Stimulated activated CD4-positive, alpha-beta T cell treated with anti-CD3 and anti-CD28 coated beads, Interleukin-4, amount 100 ng/mL, for 48 hours (primary cell): ENCODE measurements around the gene LRRC49.

Experiments
- DNase-seq, 2 donors: peaks; one replicate each; pipeline ENCODE4 v3.0.0-alpha.2; 2020; ENCODE audit warnings: low read depth in 2 of 2

Gene LRRC49

DNA sequence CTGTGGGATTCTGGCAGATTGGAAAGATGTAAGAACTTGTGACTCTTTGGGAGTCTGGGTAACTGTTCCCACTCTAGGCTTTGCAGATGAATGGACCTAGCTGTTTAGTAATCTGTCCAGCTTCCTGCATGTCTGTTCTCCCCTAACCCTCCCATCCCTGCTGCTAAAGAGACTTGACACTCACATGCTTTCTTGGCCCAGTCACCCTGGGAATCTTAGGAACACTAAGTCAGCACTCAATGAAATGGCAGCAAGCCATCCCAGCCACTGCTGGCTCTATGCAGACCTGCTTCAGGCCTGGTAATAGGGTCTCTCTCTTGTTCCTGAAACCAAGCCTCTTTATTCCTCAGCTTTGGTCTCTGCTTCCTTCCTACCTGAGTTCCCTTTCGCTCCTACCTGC is 158.9 kb downstream of the LRRC49 start:
- no peak for DNase-seq

DNA sequence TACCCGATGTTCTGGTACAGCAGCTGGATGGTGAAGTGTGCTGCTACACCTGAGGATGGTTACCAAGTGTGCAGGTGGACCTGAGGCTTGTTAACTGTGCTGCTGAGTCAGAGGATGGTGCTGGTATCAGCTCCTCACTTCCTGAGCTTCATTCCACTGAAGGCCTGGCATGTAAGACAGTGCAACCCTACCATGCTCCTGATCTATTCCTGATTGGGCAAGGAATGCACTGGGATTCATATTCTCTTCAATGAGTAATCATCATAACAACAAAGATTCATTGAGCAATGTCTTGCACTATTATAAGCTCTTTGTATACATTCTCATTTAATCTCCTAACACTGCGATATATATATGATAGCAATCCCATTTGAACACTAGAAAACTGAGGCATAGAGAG is 159.7 kb downstream of the LRRC49 start:
- no peak for DNase-seq

DNA sequence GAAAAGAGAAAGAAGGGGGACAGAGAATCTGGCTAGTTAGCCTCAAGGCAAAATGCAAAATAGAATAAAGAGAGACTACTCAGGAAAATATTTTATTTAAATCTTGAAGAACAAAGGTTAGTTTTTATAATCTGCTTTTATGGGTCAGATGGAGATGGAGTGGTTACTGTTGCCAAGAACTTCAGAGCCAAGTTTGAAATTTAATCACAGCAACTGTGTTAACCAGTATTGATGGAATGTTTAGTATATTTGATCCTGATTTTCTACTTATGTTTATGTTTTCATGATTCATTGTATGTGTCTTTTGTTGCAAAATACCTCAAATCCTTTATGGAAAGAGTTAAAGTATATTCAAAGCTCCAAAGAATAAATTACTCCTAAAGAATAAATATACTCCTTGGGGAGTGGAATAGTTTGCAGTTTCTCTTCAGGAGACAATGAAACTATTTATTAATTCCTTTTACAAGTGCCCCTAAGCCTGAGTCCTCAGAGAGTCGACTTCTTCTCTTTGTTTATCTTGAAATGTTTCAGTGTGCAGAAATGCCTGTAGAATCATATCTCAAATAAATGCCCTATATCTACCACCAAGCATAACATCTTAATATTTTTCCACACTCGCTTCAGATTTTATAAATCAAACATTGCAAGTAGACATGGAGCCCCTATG is 161.8 kb downstream of the LRRC49 start:
- no peak for DNase-seq

DNA sequence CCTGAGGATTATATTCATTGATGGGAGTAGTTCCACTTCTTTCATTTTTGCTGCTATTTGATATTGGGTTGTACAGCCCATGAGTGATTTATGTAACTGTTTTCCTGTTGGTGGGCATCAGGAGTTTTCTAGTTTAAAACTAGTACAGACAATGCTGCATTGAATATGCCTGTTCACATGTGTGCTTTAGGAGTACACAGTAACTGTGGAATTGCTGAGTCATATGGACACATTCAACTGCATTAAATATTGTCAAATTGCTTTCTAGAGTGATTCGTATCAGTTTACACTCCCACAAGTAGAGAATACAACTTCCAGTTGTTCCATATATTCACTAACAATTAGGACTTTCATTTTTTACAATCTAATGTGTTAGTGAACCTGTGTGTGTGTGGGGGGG is 162.8 kb downstream of the LRRC49 start:
- no peak for DNase-seq

DNA sequence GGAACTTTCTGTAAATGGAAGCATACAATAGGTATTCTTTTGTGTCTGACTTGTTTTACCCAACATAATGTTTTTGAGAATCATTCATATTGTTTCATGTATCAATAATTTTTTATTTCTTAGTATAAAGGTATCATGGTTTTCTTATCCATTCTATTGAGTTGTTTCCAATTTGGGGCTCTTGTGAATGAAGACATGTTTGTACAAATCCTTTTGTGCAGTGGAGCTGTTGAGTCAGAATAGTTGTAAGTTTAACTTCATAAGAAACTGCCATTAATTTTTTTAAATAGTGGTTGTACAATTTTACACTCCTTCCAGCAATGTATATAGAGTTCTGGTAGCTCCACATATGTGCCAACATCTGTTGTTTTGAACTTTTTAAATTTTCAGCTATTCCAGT is 163.5 kb downstream of the LRRC49 start:
- DNase-seq = no peak

DNA sequence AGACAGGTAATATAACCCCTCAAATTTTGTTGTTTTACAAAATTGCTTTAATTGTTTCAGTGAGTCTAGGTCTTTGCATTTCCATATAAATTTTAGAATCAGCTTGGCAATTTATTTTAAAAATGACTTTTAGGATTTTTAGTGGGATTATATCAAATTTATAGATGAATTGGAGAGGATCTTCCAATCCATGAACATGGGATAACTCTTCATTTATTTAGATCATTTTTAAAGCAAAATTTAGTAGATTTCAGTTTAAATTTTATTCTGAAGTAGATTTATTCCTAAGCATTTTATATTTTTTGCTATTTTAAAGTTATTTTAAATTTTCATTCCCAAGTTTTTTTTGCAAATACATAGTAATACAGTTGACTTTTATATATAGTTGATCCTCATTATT is 164.5 kb downstream of the LRRC49 start:
- DNase-seq = no peak

DNA sequence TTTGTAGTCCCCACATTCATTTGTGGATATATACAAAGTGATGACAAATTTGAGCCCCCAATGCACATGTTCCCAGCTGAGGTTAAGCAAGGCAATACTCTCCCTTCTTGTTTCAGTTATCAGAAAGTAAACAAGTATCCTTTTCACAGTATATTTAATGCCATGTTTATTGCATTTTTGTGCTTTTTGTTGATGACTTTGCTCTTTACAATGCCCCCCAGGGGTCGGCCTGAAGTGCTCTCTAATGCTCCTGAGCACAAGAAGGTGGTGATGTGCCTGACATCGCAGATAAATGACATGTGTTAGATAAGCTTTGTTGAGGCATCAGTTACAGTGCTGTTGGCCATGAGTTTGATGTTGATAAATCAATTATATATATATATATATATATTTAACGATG is 165.0 kb downstream of the LRRC49 start:
- no peak for DNase-seq

DNA sequence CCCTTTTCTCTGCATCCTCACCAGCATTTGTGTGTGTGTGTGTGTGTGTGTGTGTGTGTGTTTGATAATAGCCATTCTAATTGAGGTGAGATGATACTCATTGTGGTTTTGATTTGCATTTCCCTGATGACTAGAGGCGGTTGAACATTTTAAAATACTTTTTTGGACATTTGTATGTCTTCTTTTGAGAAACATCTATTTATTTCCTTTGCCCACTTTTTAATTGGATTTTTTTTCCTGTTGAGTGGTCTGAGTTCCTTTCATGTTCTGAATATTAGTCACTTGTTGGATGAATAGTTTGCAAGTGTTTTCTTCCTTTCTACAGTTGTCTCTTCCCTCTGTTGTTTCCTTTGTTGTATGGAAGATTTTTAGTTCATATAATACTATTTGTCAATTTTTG is 168.4 kb downstream of the LRRC49 start:
- no peak for DNase-seq

DNA sequence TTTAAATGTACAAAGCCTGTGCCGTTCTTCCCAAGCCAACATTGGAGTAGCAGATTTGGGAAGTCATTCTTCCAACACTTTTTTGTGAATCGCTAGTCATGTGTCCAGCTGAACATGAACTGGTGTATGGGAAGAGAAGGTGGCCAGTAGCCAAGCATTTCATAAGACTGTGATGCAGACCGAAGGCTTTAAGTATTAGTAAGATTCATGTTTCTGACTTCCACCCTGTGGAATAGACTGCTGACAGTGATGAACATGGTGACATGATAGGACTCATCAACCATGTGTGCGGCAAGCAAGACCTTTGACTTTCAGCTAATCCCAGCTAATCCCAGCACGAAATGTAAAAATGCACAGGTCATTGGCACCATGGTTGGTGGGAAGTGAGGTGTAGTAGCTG is 174.4 kb downstream of the LRRC49 start:
- no peak for DNase-seq

DNA sequence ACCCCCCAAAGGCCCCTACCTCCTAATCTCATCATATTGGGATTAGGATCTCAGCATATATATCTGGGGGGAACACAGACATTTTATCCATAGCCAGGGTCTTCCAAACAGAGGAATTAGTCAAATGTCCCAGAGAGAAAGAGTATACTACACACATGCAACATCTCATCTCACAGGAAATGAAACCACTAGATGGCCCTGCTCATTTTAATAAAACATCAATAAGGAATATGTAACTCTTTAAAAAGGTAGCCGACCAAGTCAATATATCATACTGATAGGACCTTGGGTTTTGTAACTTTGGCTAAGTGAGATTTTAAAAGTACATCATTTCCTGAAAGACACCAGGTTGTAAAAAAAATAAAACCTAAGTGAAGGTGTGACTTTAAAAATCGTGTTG is 177.1 kb downstream of the LRRC49 start:
- no peak for DNase-seq

DNA sequence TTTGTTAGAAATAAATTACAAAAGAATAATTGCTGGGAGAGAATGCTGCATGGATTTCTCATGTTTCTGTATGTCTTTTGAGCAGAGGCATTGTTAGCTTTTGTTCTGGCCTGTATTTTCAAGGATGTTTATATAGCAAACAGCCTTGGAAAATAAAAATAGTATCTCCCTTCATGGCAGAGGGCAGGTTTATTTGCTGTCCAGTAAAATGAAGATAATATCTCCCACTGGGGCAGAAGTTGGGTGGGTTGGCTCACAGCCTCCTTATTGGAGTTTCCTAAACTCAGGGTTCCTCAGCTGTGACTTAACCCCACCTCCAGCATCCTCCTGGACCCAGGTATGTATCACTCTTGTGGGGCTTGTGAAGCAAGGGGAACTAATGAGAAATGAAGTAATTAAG is 178.9 kb downstream of the LRRC49 start:
- no peak for DNase-seq

DNA sequence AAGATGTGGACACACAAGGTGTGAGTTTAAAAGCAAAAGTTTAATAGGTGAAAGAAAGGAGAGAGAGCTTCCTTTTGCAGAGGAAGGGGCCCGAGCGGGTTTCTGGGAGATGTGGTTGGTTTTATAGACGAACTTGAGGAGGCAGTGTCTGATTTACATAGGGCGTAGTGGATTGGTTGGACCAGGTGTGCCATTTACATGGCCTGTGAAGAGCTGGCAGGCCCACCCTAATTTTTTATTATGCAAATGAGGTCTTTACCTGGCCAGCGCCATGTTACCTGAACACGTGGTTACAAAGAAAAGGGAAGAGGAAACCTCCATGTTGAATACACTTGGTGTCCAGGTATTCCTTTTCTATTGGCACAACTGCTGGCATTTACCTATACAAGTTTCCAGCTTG is 179.8 kb downstream of the LRRC49 start:
- DNase-seq = no peak

DNA sequence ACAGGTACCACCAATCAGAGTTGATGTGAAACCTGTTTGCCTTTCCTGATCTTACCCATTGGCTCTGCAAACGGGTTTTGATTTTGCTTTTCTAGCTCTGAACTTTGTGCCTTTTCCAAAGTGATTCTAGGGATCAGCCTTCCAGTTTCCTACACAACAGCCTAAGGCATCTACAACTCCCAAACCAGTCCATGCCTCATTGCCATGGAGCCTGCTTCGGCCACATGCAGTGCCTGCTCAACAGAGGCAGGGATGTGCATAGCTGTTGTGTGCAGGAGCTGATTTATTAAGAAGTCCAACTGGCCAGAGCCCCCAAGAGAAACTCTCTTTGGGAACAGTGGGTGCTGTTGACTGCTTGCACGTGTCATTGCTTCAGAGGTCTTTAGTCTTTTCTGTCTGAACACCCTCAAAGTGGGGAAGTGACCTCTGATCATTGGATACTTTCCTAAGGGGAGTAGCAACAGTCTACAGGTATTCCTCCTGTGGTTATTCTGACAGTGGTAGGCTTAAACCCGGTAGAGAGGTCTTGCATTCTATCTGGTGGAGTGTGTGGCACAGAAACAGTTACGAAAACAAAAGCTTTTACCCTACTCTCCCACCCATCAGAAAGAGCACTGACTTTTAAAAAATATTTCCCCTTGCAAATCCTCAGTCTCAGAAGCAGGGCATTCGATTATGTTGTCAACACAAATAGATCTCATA is 186.0 kb downstream of the LRRC49 start:
- no peak for DNase-seq

DNA sequence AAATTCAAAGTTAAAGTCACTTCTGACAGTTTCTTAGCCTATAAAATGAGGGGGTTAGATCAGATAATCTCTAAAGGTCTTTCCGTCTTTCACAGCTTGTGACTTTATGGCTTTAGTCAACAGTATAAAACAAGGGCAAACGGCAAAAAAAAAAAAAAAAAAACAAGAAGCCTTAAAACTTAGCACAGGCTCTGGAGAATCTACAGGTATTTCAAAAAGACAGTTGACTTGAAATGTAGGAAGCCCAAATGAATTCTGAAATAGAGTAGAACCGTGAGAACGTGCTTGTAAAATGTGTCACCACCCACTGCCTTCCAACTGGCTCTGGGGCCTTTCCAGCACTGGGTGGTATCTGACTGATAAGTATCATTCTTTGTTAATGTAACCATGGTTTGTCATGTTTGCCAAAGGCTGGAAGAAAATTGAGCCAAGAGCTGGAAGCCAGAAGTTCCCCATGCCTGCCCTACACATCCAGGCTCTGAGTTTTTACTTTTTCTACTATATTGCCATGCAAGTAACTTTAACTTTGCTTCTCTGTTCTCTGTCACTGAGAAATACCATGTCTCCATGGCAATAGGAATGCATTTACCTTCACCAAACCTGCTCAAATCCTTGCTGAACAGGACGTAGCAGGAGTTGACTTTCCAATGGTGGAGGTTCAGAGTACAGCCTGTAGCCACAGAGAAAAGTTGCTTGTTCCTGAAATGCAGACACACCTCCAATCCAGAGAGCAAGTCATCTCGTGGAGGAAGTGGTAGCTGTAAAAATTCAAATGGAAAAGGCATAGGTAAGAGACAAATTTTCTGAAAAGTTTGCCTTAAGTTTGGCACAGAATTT is 186.8 kb downstream of the LRRC49 start:
- no peak for DNase-seq

DNA sequence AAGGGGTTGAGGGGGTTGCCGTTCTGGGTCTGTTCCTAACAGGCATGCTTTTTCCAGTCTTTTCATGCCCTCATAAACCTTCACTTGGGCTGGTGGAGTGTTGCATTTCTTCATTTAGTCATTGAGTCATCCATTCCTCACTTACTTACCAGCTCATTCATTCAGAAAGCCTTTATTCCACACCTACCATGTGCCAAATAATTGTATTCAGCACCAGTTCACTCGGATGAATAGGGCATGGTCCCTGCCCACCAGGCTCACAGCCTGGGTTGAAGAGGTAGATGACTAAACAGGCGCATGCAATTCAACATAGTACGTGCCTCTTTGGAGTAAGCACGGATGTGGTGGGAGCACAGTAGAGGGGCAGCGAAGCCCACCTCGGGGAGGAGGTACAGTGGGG is 187.5 kb downstream of the LRRC49 start:
- DNase-seq = no peak

DNA sequence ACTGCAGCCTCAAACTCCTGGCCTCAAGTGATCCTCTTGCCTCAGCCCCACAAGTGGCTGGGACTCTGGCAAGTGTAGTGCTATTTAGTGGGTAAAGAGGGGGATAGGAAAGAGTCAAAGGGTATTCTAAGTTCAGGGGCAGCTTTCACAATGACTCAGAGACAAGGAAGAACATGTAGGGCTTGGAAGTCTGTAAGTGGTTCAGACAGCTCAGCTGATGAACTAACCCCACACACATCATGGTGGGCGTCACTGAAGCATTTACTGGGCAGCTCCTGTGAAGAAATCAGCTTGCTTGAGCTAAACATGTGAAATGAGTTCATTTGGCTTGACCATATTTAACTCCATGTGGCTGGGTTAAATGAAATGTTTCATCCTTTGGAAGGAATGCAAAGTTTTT is 188.1 kb downstream of the LRRC49 start:
- no peak for DNase-seq

DNA sequence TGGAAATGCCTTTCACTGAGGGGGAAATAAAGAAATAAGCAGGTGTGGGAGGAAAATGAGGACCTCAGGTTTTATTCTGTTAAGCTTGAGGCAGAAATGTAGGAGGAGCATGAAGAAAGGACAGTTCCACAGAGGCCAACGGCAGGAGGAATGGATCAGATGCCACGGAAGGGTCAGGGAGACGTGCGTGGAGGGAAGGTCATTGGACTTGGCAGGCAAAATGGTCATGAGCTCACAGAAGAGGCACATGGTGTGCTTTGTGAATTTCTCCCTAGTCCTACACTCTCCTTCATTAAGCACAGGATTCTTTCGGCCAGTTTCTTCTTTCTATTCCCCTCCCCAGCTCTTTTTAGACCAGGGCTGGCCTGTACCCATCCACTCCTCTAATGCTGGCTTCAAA is 190.2 kb downstream of the LRRC49 start:
- no peak for DNase-seq

DNA sequence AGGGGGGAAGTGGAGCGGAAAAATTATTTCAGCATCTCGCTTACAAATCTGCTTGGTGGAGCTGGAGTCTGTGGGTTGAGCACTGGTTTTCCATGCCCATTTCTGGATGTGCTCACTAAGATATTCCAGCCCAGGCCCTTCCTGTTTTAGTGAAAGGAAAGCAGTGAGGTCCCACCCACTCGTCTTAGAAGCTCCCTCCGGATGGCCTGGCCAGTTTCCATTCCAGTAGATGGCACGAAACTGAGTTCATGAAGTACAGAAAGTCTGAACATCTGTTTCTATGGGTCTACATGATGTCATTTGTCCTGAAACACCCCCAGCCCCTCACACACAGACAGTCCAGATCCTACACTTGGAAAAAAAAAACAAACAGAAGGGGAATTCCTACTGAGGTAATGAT is 190.7 kb downstream of the LRRC49 start:
- DNase-seq = no peak

DNA sequence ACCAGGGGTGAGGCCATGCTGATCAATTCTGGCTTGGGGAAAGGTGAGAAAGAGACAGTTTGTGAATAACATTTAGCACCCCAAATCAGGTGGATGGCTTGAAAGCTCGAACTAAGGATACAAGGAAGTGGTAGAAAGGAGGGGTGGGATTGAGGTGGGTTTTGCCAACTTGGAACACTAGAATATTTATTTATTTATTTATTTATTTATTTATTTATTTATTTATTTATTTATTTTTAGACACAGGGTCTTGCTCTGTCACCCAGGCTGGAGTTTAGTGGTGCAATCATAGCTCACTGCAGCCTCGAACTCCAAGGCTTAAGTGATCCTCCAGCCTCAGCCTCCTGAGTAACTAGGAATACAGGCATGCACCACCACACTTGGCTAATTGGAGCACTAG is 191.6 kb downstream of the LRRC49 start:
- DNase-seq = no peak

DNA sequence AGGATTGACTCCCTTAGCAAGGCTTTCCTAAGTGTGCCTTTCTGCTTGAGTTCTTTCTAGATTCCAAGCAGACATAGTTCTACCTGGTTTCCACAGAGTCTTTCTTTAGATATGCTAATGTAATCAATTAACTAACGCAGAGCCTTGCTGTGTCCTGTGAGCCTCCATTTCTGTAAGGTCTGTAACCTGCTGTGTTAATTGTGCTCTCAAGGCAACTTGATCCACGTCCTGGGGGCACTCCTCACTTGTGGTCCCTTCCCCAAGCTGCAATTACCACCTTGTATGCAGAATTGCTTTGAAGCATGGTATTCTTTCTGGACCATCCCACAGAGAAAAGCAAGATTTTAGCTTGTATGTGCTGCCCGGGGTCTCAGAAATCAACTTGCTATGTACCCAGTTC is 193.2 kb downstream of the LRRC49 start:
- DNase-seq = no peak

DNA sequence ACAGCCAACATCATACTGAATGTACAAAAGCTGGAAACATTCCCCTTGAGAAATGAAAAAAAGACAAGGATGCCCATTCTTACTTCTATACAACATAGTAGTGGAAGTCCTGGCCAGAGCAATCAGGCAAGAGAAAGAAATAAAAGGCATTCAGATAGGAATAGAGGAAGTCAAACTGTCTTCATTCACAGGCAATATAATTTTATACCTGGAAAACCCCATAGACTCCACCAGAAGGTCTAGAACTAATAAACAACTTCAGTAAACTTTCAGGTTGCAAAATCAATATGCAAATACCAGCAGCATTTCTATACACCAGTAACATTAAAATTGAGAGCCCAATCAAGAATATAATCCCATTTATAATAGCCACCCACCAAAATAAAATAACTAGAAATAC is 195.5 kb downstream of the LRRC49 start:
- DNase-seq = no peak

DNA sequence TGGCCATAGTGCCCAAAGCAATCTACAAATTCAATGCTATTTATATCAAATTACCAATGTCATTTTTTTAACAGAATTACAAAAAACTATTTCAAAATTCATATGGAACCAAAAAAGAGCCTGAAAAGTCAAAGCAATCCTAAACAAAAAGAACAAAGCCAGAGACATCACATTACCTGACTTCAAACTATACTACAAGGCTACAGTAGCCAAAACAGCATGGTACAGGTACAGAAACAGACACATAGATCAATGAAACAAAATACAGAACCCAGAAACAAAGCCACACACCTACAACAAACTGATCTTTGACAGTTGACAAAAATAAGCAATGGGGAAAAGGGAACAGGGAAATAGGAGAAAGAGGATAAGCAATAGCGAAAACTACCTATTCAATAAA is 196.1 kb downstream of the LRRC49 start:
- no peak for DNase-seq

DNA sequence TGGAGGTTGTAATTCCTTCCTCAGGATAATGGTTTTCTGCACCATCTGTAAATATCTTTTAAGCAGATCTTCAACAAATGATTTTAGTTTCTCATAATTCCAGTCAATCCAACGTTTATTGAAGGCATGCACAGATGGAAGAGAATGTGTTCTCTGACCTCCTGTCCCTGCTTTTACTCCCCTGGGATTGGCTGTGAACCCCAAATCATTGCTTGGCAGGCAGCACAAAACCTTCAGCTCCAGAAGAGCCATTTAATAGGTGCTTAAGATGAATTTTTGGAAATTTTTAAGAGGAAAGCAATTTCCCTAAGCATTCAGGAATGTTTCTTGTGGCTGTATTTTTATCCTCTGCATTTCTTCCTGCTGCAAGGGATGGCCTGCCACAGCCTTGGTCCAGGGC is 197.2 kb downstream of the LRRC49 start:
- DNase-seq = no peak
